DMS 273 (cell line): ENCODE measurements around the gene CNDP1.
"Not testable (repeated sequence)": the region's sequence is repeated elsewhere in the genome, so short reads cannot be mapped to it uniquely, and the experiment has no call there.

Source experiments
- DNase-seq: peaks from one replicate; lab custom pipeline; 2025; ENCODE audit not compliant: unreplicated experiment; lab: John Stamatoyannopoulos, UW

The CNDP1 gene

DNA sequence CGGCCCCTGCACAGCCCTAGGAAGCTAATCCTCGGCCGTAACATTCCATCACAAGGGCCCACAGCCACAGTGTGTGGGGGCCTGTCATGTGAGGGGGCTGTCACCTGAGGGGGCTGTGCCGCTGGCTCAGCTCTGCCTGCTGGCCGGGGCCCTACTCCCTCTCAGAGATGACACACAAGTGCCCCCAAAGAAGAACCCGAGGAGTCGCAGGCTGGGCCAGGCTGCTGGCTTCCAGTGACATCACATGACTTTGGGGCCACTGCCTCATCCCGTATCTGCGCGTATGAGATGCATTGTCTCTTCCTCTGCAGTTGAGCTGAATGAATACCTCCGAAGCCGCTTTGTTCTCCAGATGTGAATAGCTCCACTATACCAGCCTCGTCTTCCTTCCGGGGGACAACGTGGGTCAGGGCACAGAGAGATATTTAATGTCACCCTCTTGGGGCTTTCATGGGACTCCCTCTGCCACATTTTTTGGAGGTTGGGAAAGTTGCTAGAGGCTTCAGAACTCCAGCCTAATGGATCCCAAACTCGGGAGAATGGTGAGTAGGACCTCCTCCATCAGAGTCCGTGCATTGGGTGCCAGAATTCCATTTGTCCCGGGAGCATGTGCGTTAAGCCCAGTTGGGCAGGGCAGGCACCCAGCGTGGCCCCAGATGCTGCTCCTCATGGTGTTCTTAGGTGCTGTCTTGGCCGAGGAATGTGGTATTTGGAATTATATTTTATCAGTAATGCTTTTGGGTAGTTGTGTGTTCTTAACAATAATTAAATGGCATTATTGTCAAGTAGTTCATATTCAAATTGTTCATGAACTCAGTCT, at the start of gene CNDP1:
Gene CNDP1 (plus strand): TSS at position 351 of the 820 bp plus-strand sequence. CDS start 168 bp downstream, at position 519.
- no peak for DNase-seq

GRCh38 chr18:74486119-74486849, 48.0 kb upstream of the CNDP1 start:
- no peak for DNase-seq

GRCh38 chr18:74488354-74488753, 45.9 kb upstream of the CNDP1 start:
- no peak for DNase-seq

DNA sequence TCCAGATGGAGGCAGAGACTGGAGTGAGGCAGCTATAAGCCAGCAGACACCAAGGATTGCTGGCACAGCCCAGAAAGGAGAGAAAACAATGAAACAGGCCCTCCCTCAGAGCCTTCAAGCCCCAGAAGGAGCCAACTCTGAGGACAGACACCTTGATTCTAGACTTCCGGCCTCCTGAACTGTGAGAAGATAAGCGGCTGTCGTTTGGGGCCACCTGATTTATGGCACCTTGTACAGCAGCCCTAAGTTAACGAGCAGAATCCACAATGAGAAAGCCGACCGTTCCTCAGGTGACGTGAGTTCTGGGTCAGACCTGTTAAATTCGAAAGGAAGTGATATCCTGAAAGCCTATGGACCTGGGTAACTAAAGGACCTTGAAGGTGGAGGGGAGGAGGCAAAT, 45.4 kb upstream of the CNDP1 start:
- no peak for DNase-seq

GRCh38 chr18:74489676-74490075, 44.6 kb upstream of the CNDP1 start:
- no peak for DNase-seq

- DNase-seq = no peak
These were observed 42.0 kb upstream of the CNDP1 start for GRCh38 chr18:74492259-74492658.

GRCh38 chr18:74493689-74494088, 40.6 kb upstream of the CNDP1 start:
- peak; percentile 65 for DNase-seq

- DNase-seq = no peak
These were observed 39.8 kb upstream of the CNDP1 start for GRCh38 chr18:74494514-74494913.

- peak; percentile 99 for DNase-seq
These were observed 38.5 kb upstream of the CNDP1 start, which contains the start of gene CNDP2 for GRCh38 chr18:74495581-74496507. CNDP2 (plus strand) TSS chr18:74496363; CDS start chr18:74499974, 3,611 bp downstream.

- DNase-seq = peak; percentile 66
These were observed 37.6 kb upstream of the CNDP1 start for GRCh38 chr18:74496508-74497323.

- peak; percentile 20 for DNase-seq
These were observed 37.0 kb upstream of the CNDP1 start for GRCh38 chr18:74497324-74497676.

- DNase-seq = no peak
These were observed 36.5 kb upstream of the CNDP1 start for GRCh38 chr18:74497778-74498177.

DNA sequence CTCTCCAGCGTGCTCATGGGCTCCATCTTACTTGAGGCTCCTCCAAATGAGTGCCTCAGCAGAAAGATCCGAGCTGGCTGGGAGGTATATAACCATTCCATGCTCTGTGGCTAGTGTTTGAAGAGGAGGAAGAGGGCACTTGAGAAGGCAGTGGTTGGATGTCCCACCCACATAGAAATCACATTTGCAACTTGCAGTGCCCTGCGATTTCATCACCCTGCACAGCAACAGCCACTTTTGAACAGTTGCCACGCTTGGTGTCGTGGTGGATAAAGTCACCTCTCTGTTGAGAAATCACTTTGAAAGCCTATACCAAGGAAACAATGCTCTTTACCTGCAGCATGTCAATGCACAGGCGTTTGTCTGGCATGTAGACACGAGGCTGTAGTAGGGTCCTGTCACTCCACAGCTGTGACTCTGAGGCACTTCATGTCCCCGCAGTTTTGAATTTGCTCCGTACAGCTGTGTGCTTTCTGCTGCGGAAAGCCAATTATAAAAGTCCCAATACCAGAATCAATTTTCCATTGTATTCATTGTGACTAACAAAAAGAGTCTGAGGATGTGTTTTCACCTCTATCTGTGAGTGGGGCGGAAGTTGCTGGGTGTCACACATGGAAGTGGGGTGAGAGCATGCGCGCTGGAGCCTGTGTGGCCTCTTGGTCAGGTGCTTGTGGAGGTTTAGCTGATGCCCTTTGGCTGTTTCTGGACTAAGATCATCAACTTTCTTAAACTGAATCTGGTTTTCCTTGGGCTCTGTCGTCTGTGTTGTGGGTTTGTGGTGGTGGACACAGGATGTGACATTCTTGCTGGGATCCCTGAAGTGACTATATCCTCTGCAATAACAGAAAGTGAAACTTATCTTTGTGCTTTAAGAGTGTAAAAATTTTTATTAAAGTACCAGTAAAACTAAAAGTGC, 35.3 kb upstream of the CNDP1 start:
- DNase-seq = no peak

GRCh38 chr18:74499633-74500032, 34.7 kb upstream of the CNDP1 start:
- no peak for DNase-seq

- no peak for DNase-seq
These were observed 33.9 kb upstream of the CNDP1 start for GRCh38 chr18:74500372-74500771.

GRCh38 chr18:74500774-74501173, 33.5 kb upstream of the CNDP1 start:
- not testable (repeated sequence) for DNase-seq

- DNase-seq = no peak
These were observed 32.9 kb upstream of the CNDP1 start for GRCh38 chr18:74501386-74501785.

- no peak for DNase-seq
These were observed 31.2 kb upstream of the CNDP1 start for GRCh38 chr18:74503137-74503536.

DNA sequence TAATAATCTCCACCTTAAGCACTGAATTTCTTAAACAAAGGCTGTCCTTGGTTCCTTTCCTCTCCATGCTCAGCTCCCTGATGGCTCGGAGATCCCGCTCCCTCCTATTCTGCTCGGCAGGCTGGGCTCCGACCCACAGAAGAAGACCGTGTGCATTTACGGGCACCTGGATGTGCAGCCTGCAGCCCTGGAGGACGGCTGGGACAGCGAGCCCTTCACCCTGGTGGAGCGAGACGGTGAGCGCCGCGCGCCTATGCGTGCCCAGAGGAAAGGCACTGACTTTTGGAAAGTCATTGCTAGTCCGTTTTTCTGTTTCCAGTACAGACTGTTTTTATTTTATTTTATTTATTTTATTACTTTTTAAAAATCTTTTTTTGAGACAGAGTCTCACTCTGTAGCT, 28.5 kb upstream of the CNDP1 start:
- DNase-seq = no peak
